Measurements from ENCODE around the gene AOPEP. TPM values are rescaled to one million over a fixed set of nuclear protein-coding genes. Genes with fewer than 3 reads are reported as not detected.

AOPEP gene
- total and polyA plus RNA-seq, 2 of the 13 experiments (the other 11 are each of a cell fraction or from before 2014, with no cell fraction given): 22.2 to 41.6 TPM

DNA sequence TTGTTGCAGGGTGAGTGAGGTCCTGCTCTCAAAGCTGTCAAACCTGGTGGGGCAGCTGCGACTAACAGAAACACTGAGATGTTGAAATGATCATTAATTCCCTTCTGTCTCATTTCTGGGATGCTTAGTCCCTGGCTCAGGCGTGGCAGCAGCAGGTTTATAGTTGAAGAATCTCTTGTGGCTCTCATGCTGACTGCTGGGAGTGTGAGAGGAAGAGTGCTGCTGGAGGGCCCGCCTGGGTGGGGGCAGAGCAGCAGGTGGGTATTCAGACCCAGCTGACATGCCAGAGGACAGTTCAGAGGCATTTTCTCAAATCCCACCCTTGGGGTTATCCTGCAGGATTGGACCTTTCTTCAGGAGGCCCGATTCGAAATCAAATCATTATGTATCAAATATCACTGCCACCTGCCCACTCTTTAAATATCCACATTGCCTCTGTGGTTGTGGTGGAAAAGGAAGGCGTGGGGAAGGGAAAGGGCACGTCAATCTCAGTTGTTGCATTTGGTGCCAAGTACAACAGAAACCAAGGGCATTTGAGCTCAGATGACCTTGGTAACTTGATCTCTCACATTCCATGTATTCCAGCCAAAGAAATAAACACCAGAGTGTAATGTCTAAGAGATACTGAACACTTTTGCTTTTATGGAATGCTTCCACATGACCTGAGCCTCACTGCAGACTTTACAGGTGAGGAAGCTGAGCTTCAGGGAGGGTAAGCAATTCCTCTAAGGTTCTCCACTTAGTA, 224.3 kb downstream of the AOPEP start (continued):
- TF ChIP-seq HMG20A (CRISPR knock-in tag; IDR thresholded peaks at IDR 0.05; ENCODE audit: borderline replicate concordance): peak; percentile 97
- TF ChIP-seq SAP130 (CRISPR knock-in tag; IDR thresholded peaks at IDR 0.05; ENCODE audit: low read depth): peak; percentile 64
- TF ChIP-seq TEAD3 (CRISPR knock-in tag; optimal IDR thresholded peaks at IDR 0.05; ENCODE audit: borderline replicate concordance): peak; percentile 95
- TF ChIP-seq PHF21A (CRISPR knock-in tag; IDR thresholded peaks at IDR 0.05): peak; percentile 65; the same call in 1 of the 2 replicates
- TF ChIP-seq, protein P1, sequence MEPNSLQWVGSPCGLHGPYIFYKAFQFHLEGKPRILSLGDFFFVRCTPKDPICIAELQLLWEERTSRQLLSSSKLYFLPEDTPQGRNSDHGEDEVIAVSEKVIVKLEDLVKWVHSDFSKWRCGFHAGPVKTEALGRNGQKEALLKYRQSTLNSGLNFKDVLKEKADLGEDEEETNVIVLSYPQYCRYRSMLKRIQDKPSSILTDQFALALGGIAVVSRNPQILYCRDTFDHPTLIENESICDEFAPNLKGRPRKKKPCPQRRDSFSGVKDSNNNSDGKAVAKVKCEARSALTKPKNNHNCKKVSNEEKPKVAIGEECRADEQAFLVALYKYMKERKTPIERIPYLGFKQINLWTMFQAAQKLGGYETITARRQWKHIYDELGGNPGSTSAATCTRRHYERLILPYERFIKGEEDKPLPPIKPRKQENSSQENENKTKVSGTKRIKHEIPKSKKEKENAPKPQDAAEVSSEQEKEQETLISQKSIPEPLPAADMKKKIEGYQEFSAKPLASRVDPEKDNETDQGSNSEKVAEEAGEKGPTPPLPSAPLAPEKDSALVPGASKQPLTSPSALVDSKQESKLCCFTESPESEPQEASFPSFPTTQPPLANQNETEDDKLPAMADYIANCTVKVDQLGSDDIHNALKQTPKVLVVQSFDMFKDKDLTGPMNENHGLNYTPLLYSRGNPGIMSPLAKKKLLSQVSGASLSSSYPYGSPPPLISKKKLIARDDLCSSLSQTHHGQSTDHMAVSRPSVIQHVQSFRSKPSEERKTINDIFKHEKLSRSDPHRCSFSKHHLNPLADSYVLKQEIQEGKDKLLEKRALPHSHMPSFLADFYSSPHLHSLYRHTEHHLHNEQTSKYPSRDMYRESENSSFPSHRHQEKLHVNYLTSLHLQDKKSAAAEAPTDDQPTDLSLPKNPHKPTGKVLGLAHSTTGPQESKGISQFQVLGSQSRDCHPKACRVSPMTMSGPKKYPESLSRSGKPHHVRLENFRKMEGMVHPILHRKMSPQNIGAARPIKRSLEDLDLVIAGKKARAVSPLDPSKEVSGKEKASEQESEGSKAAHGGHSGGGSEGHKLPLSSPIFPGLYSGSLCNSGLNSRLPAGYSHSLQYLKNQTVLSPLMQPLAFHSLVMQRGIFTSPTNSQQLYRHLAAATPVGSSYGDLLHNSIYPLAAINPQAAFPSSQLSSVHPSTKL (CRISPR knock-in tag; IDR thresholded peaks at IDR 0.05): peak; percentile 94
- TF ChIP-seq, protein P2, sequence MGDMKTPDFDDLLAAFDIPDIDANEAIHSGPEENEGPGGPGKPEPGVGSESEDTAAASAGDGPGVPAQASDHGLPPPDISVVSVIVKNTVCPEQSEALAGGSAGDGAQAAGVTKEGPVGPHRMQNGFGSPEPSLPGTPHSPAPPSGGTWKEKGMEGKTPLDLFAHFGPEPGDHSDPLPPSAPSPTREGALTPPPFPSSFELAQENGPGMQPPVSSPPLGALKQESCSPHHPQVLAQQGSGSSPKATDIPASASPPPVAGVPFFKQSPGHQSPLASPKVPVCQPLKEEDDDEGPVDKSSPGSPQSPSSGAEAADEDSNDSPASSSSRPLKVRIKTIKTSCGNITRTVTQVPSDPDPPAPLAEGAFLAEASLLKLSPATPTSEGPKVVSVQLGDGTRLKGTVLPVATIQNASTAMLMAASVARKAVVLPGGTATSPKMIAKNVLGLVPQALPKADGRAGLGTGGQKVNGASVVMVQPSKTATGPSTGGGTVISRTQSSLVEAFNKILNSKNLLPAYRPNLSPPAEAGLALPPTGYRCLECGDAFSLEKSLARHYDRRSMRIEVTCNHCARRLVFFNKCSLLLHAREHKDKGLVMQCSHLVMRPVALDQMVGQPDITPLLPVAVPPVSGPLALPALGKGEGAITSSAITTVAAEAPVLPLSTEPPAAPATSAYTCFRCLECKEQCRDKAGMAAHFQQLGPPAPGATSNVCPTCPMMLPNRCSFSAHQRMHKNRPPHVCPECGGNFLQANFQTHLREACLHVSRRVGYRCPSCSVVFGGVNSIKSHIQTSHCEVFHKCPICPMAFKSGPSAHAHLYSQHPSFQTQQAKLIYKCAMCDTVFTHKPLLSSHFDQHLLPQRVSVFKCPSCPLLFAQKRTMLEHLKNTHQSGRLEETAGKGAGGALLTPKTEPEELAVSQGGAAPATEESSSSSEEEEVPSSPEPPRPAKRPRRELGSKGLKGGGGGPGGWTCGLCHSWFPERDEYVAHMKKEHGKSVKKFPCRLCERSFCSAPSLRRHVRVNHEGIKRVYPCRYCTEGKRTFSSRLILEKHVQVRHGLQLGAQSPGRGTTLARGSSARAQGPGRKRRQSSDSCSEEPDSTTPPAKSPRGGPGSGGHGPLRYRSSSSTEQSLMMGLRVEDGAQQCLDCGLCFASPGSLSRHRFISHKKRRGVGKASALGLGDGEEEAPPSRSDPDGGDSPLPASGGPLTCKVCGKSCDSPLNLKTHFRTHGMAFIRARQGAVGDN (CRISPR knock-in tag; IDR thresholded peaks at IDR 0.05): peak; percentile 53
- 0 out of 2 replicates have a peak, but pooled peaks have one; percentile 53 for TF ChIP-seq NFIC (IDR thresholded peaks at IDR 0.05; ENCODE audit: low read length)
- TF ChIP-seq PPARG (CRISPR knock-in tag; conservative IDR thresholded peaks at IDR 0.05): peak; percentile 71
- TF ChIP-seq, protein P3, sequence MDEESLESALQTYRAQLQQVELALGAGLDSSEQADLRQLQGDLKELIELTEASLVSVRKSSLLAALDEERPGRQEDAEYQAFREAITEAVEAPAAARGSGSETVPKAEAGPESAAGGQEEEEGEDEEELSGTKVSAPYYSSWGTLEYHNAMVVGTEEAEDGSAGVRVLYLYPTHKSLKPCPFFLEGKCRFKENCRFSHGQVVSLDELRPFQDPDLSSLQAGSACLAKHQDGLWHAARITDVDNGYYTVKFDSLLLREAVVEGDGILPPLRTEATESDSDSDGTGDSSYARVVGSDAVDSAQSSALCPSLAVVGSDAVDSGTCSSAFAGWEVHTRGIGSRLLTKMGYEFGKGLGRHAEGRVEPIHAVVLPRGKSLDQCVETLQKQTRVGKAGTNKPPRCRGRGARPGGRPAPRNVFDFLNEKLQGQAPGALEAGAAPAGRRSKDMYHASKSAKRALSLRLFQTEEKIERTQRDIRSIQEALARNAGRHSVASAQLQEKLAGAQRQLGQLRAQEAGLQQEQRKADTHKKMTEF (CRISPR knock-in tag; IDR thresholded peaks at IDR 0.05): peak; percentile 40
- TF ChIP-seq ZNF274 (CRISPR knock-in tag; IDR thresholded peaks at IDR 0.05): no peak
- peak; percentile 29; the same call in 1 of the 2 replicates for TF ChIP-seq ZMYM4 (CRISPR knock-in tag; IDR thresholded peaks at IDR 0.05)
- peak; percentile 61 for TF ChIP-seq ZNF331 (CRISPR knock-in tag; IDR thresholded peaks at IDR 0.05)
- 0 out of 2 replicates have a peak, but pooled peaks have one; percentile 41 for TF ChIP-seq ZNF772 (CRISPR knock-in tag; IDR thresholded peaks at IDR 0.05)
- TF ChIP-seq MIER3 (CRISPR knock-in tag; IDR thresholded peaks at IDR 0.05; ENCODE audit: borderline replicate concordance): 0 out of 2 replicates have a peak, but pooled peaks have one; percentile 58
- 0 out of 2 replicates have a peak, but pooled peaks have one; percentile 17 for TF ChIP-seq NR2C2 (CRISPR knock-in tag; IDR thresholded peaks at IDR 0.05; ENCODE audit: borderline replicate concordance)
- 0 out of 2 replicates have a peak, but pooled peaks have one; percentile 51 for TF ChIP-seq ZNF337 (CRISPR knock-in tag; IDR thresholded peaks at IDR 0.05; ENCODE audit: borderline replicate concordance, low read depth)
- peak; percentile 89 for TF ChIP-seq ESRRA (CRISPR knock-in tag; IDR thresholded peaks at IDR 0.05; ENCODE audit: low read depth)
- TF ChIP-seq GATAD1 (CRISPR knock-in tag; IDR thresholded peaks at IDR 0.05): no peak; the same call in 1 of the 2 replicates
- TF ChIP-seq ZNF792 (CRISPR knock-in tag; IDR thresholded peaks at IDR 0.05): 0 out of 2 replicates have a peak, but pooled peaks have one; percentile 30
- no peak for TF ChIP-seq CBX2 (IDR thresholded peaks at IDR 0.05; ENCODE audit: low read depth, low read length)
- TF ChIP-seq CBX2 (CRISPR knock-in tag; IDR thresholded peaks at IDR 0.05; ENCODE audit: low read depth): no peak
- peak; percentile 100 for TF ChIP-seq SIX4 (CRISPR knock-in tag; IDR thresholded peaks at IDR 0.05)
